Measurements from ENCODE around the gene DMRTC2. TPM values are rescaled to one million over a fixed set of nuclear protein-coding genes. Genes with fewer than 3 reads are reported as not detected.

Gene DMRTC2
- total and polyA plus RNA-seq, 2 experiments from 2014 or later = not detected

GRCh38 chr19:41893899-41894298 lies 49.1 kb downstream of the DMRTC2 start:
- Histone ChIP-seq H3K27me3 (no peaks in the 10 kb centered on the region), H3K4me1 (ENCODE audit: low read depth) (no peaks in the 10 kb centered on the region), H3K36me3 (no peaks in the 10 kb centered on the region), H3K4me3 (no peak overlapping the region), H3K27ac (no peak overlapping the region), H3K9me3 (ENCODE audit: low read depth) (no peaks in the 10 kb centered on the region)
- TF ChIP-seq CTCF (IDR thresholded peaks at IDR 0.05; ENCODE audit: low read depth, low read length) = peak; percentile 3
- peak in 1 of 2 donors; percentile 34 for DNase-seq (ENCODE audit: low read depth in 1 of 2, low spot score in 1 of 2)

- Histone ChIP-seq H3K36me3 (no peaks in the 10 kb centered on the region), H3K27me3 (no peaks in the 10 kb centered on the region), H3K27ac (no peak overlapping the region), H3K9me3 (ENCODE audit: low read depth) (no peaks in the 10 kb centered on the region), H3K4me3 (no peak overlapping the region), H3K4me1 (ENCODE audit: low read depth) (no peaks in the 10 kb centered on the region)
- DNase-seq (ENCODE audit: low read depth in 1 of 2, low spot score in 1 of 2) = no peak
- TF ChIP-seq CTCF (IDR thresholded peaks at IDR 0.05; ENCODE audit: low read depth, low read length) = no peak
These were observed 49.5 kb downstream of the DMRTC2 start for GRCh38 chr19:41894350-41894749.

GRCh38 chr19:41895745-41896580 lies 51.1 kb downstream of the DMRTC2 start:
- no peaks in the 10 kb centered on the region for H3K36me3 ChIP-seq
- H3K27ac ChIP-seq = no peak overlapping the region
- TF ChIP-seq CTCF (IDR thresholded peaks at IDR 0.05; ENCODE audit: low read depth, low read length) = peak; percentile 23
- H3K27me3 ChIP-seq = no peaks in the 10 kb centered on the region
- H3K4me1 ChIP-seq (ENCODE audit: low read depth) = no peaks in the 10 kb centered on the region
- no peak overlapping the region for H3K4me3 ChIP-seq
- H3K9me3 ChIP-seq (ENCODE audit: low read depth) = no peaks in the 10 kb centered on the region
- DNase-seq (ENCODE audit: low read depth in 1 of 2, low spot score in 1 of 2) = no peak

GRCh38 chr19:41896581-41896942 lies 51.7 kb downstream of the DMRTC2 start:
- H3K27me3 ChIP-seq = no peaks in the 10 kb centered on the region
- TF ChIP-seq CTCF (IDR thresholded peaks at IDR 0.05; ENCODE audit: low read depth, low read length) = no peak
- no peak overlapping the region for H3K4me3 ChIP-seq
- H3K27ac ChIP-seq = no peak overlapping the region
- H3K36me3 ChIP-seq = peaks cover 2% of the 10 kb centered on the region
- DNase-seq (ENCODE audit: low read depth in 1 of 2, low spot score in 1 of 2) = no peak
- no peaks in the 10 kb centered on the region for H3K4me1 ChIP-seq (ENCODE audit: low read depth)
- no peaks in the 10 kb centered on the region for H3K9me3 ChIP-seq (ENCODE audit: low read depth)

- H3K36me3 ChIP-seq = peaks cover 4% of the 10 kb centered on the region
- no peak for TF ChIP-seq CTCF (IDR thresholded peaks at IDR 0.05; ENCODE audit: low read depth, low read length)
- no peak overlapping the region for H3K4me3 ChIP-seq
- H3K27ac ChIP-seq = no peak overlapping the region
- H3K9me3 ChIP-seq (ENCODE audit: low read depth) = no peaks in the 10 kb centered on the region
- no peaks in the 10 kb centered on the region for H3K27me3 ChIP-seq
- no peaks in the 10 kb centered on the region for H3K4me1 ChIP-seq (ENCODE audit: low read depth)
- DNase-seq (ENCODE audit: low read depth in 1 of 2, low spot score in 1 of 2) = no peak
These were observed 52.3 kb downstream of the DMRTC2 start for GRCh38 chr19:41897181-41897580.
